GM12891 (cell line): ENCODE measurements around the gene SEPHS2.

ENCODE experiments used
- DNase-seq: peaks from one replicate; pipeline ENCODE4 v3.0.0; 2011; ENCODE audit warnings: low spot score; ENCODE audit not compliant: insufficient read length
- FAIRE-seq: peaks from 2 replicates; lab custom pipeline; 2011; peaks lifted over from hg19 to GRCh38; lab: Jason Lieb, UNC
- PAX5 ChIP-seq: IDR thresholded peaks from 2 replicates; pipeline ENCODE4 v1.6.1; 2011; ENCODE audit warnings: low read length, moderate library complexity, mild to moderate bottlenecking; ENCODE audit not compliant: insufficient read depth, severe bottlenecking
- POLR2A ChIP-seq: IDR thresholded peaks from 2 replicates; pipeline ENCODE4 v1.6.1; 2011; ENCODE audit warnings: low read depth, low read length, control low read depth
- POLR2AphosphoS5 ChIP-seq: IDR thresholded peaks from 2 replicates; pipeline ENCODE4 v1.6.1; 2011; ENCODE audit warnings: low read depth, low read length, control low read depth
- POU2F2 ChIP-seq: IDR thresholded peaks from 2 replicates; pipeline ENCODE4 v1.6.1; 2011; ENCODE audit warnings: low read depth, mild to moderate bottlenecking, control low read depth, low read length, moderate library complexity
- SPI1 ChIP-seq: IDR thresholded peaks from 2 replicates; pipeline ENCODE4 v1.6.1; 2011; ENCODE audit warnings: low read depth, low read length, control low read depth
- TAF1 ChIP-seq: IDR thresholded peaks from 2 replicates; pipeline ENCODE4 v1.6.1; 2011; ENCODE audit warnings: low read depth, low read length, control low read depth

SEPHS2 gene

GRCh38 chr16:30416047-30416603 lies 29.5 kb downstream of the SEPHS2 start:
- DNase-seq (no peak), FAIRE-seq (no peak)
- TF ChIP-seq TAF1: no peak
- TF ChIP-seq POLR2AphosphoS5: no peak
- TF ChIP-seq SPI1: no peak
- no peak for TF ChIP-seq PAX5
- TF ChIP-seq POU2F2: no peak
- no peak for TF ChIP-seq POLR2A

- DNase-seq (no peak), FAIRE-seq (no peak)
- TF ChIP-seq PAX5 (no peak), POLR2AphosphoS5 (no peak)
These were observed 31.5 kb downstream of the SEPHS2 start for GRCh38 chr16:30414159-30414558.

DNA sequence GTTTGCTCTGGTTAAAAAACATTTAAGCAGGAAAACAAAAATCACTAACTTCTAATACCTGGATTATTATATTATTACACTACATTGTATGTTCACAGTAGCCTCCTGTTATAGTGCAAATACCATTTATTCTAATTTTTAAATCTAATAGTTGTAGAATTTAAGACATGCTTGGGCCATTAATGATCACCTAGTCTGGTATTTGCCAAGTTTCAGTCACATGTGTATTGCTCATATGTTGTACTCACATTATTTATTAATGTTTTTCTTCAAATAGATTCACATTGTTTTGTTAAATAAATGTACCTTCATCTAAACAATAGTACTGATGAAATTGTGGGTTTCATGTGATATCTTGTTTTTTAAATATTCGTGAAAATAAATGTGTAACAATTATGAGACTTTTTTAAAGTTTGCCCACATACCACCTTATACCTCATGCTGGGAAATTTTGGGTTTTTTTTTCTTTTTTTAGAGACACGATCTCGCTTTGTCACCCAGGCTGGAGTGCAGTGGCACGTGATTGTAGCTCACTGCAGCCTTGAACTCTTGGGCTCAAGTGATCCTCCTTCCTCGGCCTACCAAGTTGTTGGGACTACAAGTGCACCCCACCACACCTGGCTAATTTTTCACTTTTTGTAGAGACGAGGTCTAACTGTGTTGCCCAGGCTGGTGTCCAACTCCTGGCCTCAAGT lies 32.4 kb downstream of the SEPHS2 start:
- FAIRE-seq: no peak
- TF ChIP-seq PAX5 (no peak), POU2F2 (no peak), POLR2AphosphoS5 (no peak), SPI1 (no peak), TAF1 (no peak), POLR2A (no peak)
- no peak for DNase-seq

- TF ChIP-seq POLR2A: no peak
- TF ChIP-seq POU2F2: no peak
- no peak for TF ChIP-seq POLR2AphosphoS5
- TF ChIP-seq SPI1: no peak
- no peak for TF ChIP-seq TAF1
- no peak for TF ChIP-seq PAX5
- DNase-seq (peak; percentile 72), FAIRE-seq (no peak)
These were observed 36.3 kb downstream of the SEPHS2 start for GRCh38 chr16:30409125-30410060.

DNA sequence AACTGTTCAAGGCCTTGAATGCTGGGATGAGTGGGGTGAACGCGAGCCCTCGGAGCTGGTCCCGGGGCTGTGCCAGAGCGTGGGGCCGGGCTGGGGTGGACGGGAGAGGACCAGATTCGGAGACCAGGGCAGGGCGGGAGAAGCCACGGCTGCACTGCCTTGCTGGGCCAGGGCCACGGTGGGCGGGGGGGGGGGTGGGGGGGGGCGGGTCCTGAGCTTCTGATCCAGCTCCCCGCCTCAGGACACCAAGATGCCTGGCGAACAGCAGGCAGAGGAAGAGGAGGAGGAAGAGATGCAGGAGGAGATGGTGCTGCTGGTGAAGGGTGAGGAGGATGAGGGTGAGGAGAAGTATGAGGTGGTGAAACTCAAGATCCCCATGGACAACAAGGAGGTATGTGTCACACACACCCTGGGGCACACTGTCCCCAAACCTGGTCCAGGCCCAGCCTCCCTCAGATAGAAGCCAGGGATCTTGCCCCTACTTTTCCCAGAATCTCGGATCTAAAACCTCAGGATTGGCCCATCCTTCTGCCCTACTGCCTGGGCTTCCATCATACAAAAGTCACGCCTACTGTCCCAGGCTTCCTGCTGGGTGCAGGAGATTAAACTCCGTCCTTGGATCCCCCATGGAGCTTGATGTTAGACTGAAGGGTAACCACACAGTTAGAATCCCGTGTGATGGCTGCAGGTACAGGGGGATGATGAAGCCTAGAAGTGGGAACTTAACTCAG lies 37.7 kb downstream of the SEPHS2 start:
- TF ChIP-seq PAX5 (no peak), SPI1 (no peak), POLR2A (no peak), POLR2AphosphoS5 (no peak)
- no peak for FAIRE-seq
- peak; percentile 47 for DNase-seq

DNA sequence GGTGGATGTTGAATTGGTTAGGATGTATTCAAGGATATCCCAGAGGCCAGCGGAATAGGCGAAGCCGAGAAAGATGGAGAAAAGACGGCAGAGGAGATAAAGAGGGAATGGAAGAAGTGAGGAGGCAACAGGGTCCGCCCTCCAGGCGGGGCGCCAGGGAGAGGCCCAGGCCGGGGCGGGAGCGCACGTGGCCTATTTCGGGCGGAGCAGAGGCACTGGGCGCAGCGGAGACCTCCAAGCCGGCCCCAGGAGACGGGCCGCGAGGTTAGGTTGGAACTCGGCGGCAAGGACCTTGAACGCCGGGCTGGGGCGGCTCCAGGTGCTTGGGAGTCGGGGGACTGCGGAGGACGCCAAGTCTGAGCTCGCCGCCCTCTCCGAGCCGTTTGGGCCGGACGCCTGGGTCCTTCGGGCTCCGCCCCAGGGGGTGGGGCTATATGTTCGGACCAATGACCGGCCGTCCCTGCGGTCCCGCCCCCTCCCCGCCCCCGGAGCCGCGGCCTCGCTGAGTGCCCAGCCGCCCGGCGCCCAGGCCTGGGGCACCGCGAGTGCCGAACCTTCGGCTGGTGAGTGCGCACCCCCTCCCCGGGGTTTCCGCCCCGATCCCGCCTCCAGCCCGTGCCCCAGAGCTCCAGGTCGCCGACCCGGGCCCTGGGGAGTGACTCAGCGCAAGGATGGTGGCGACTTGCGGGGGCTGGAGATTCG lies 38.4 kb downstream of the SEPHS2 start, which contains the start of gene ZNF771:
Gene ZNF771 (plus strand): TSS at position 505 of the 702 bp plus-strand sequence. CDS start 448 bp downstream, outside the sequence.
- TF ChIP-seq POU2F2 (no peak), POLR2A (peak; percentile 68; the same call in 1 of the 2 replicates), TAF1 (peak; percentile 66; the same call in 1 of the 2 replicates), PAX5 (no peak), SPI1 (no peak), POLR2AphosphoS5 (peak; percentile 69)
- FAIRE-seq: peak; percentile 77
- peak; percentile 89 for DNase-seq

- DNase-seq: no peak
- TF ChIP-seq PAX5: no peak
- TF ChIP-seq POU2F2: no peak
- no peak for TF ChIP-seq SPI1
- TF ChIP-seq TAF1: no peak
- no peak for TF ChIP-seq POLR2A
- TF ChIP-seq POLR2AphosphoS5: no peak
- no peak for FAIRE-seq
These were observed 38.9 kb downstream of the SEPHS2 start for GRCh38 chr16:30406795-30407101.

GRCh38 chr16:30401768-30402425 lies 43.8 kb downstream of the SEPHS2 start:
- no peak for DNase-seq
- TF ChIP-seq TAF1: no peak
- TF ChIP-seq SPI1: no peak
- no peak for TF ChIP-seq POU2F2
- no peak for TF ChIP-seq POLR2A
- no peak for TF ChIP-seq PAX5
- no peak for TF ChIP-seq POLR2AphosphoS5
- no peak for FAIRE-seq
